HCT116 (cell line): Measurements from ENCODE around the gene TTLL5. TPM values are rescaled to one million over a fixed set of nuclear protein-coding genes. Genes with fewer than 3 reads are reported as not detected.

Experiments used
- ATAC-seq: fragments of 200-7000 bp; cut with Tn5 transposase; 2 replicates; pipeline ENCODE4 v1.9.1; 2020; ENCODE audit warnings: mild to moderate bottlenecking, moderate library complexity
- BruUV-seq: library from RNA; stranded (reverse); fragments of 400-500 nt; replicated peaks from 2 replicates; lab custom pipeline; 2021; lab: Mats Ljungman, UMichigan
- CTCF ChIA-PET: fragments of 300-600 bp; sonication (Branson Sonifier 250); formaldehyde crosslinking; loops from one replicate; lab custom pipeline; 2021; ENCODE audit warnings: antibody characterized with exemption; lab: Charles Lee
- POLR2A ChIA-PET: fragments of 300-600, 350-600 bp; sonication (Branson Sonifier 250); formaldehyde crosslinking; loops from one replicate; lab custom pipeline; 2021; ENCODE audit warnings: antibody characterized with exemption; lab: Charles Lee
- RAD21 ChIA-PET, 2 experiments: fragments of 300-600 bp; sonication (Branson Sonifier 250); formaldehyde crosslinking; loops; one replicate each; lab custom pipeline; 2023; ENCODE audit warnings: low total read pairs in 2 of 2; ENCODE audit not compliant: uncharacterized antibody in 2 of 2, unreplicated experiment in 2 of 2, low non-redundant PET in 1 of 2; lab: Charles Lee
- DNase-seq: peaks from one replicate; pipeline ENCODE4 v3.0.0-alpha.2; 2010; ENCODE audit warnings: low read depth, low spot score
- H2AFZ ChIP-seq: fragments of 200-600 bp; shearing (Covaris generic), sonication (generic); 2 replicates; pipeline ENCODE4 v1.6.1; 2017; ENCODE audit warnings: low read depth, mixed run types, mixed read lengths, antibody characterized with exemption, low read length; ENCODE audit not compliant: poor library complexity, severe bottlenecking
- H3K27ac ChIP-seq: 2 replicates; pipeline ENCODE4 v1.5.1; 2012; ENCODE audit warnings: low read depth, low read length
- H3K27me3 ChIP-seq: fragments of 200-600 bp; sonication (generic); 2 replicates; pipeline ENCODE4 v1.6.1; 2016; ENCODE audit warnings: mixed run types, low read length, mixed read lengths; ENCODE audit not compliant: insufficient read depth
- H3K36me3 ChIP-seq, 2 experiments: fragments of 200-500 bp in 1 of 2; fragments of 200-600 bp in 1 of 2; sonication (Bioruptor generic) in 1 of 2; sonication (generic) in 1 of 2; 2 replicates each; pipeline versions ENCODE4 v1.5.1 to v1.6.1; 2014 to 2016; ENCODE audit warnings: low read length in 2 of 2, inconsistent platforms in 1 of 2, mixed read lengths in 1 of 2, mixed run types in 1 of 2; ENCODE audit not compliant: insufficient read depth in 2 of 2, control insufficient read depth in 1 of 2
- H3K4me1 ChIP-seq, 2 experiments: fragments of 200-600 bp in 1 of 2; sonication (generic) in 1 of 2; 2 replicates each; pipeline versions ENCODE4 v1.5.1 to v1.6.1; 2012 to 2017; ENCODE audit warnings: low read length in 2 of 2, inconsistent platforms in 1 of 2, mild to moderate bottlenecking in 1 of 2, mixed read lengths in 1 of 2, mixed run types in 1 of 2, moderate library complexity in 1 of 2; ENCODE audit not compliant: insufficient read depth in 2 of 2, control insufficient read depth in 1 of 2
- H3K4me2 ChIP-seq: fragments of 200-600 bp; sonication (generic); 2 replicates; pipeline ENCODE4 v1.6.1; 2017; ENCODE audit warnings: mixed run types, low read length, mixed read lengths
- H3K4me3 ChIP-seq, 2 experiments: fragments of 200-600 bp in 1 of 2; sonication (generic) in 1 of 2; replicated peaks in 1 of 2; 2 replicates each; pipeline ENCODE4 v1.5.1; 2011 to 2016; ENCODE audit warnings: low read length in 2 of 2, control low read depth in 1 of 2, low read depth in 1 of 2, mild to moderate bottlenecking in 1 of 2, mixed read lengths in 1 of 2, mixed run types in 1 of 2
- H3K79me2 ChIP-seq: fragments of 200-600 bp; sonication (generic); 2 replicates; pipeline ENCODE4 v1.6.1; 2017; ENCODE audit warnings: mild to moderate bottlenecking, mixed run types, low read length, moderate library complexity, mixed read lengths; ENCODE audit not compliant: insufficient read depth
- H3K9ac ChIP-seq: fragments of 200-600 bp; sonication (generic); 2 replicates; pipeline ENCODE4 v1.6.1; 2016; ENCODE audit warnings: low read length, mixed read lengths
- H3K9me2 ChIP-seq: fragments of 200-600 bp; sonication (generic), shearing (Covaris generic); 2 replicates; pipeline ENCODE4 v1.6.1; 2017; ENCODE audit warnings: mixed run types, mild to moderate bottlenecking, moderate library complexity; ENCODE audit not compliant: insufficient read depth
- H3K9me3 ChIP-seq, 2 experiments: fragments of 200-500 bp in 1 of 2; fragments of 200-600 bp in 1 of 2; sonication (Bioruptor generic) in 1 of 2; sonication (generic) in 1 of 2; 2 replicates each; pipeline ENCODE4 v1.6.1; 2014 to 2017; ENCODE audit warnings: low read length in 2 of 2, mixed read lengths in 2 of 2, inconsistent platforms in 1 of 2, low read depth in 1 of 2, mild to moderate bottlenecking in 1 of 2, mixed run types in 1 of 2, moderate library complexity in 1 of 2; ENCODE audit not compliant: control insufficient read depth in 1 of 2, insufficient read depth in 1 of 2
- H4K20me1 ChIP-seq: fragments of 200-600 bp; sonication (generic), shearing (Covaris generic); 2 replicates; pipeline ENCODE4 v1.6.1; 2017; ENCODE audit warnings: mixed run types, mild to moderate bottlenecking, moderate library complexity; ENCODE audit not compliant: insufficient read depth
- CBX3 ChIP-seq: IDR thresholded peaks from 2 replicates; pipeline ENCODE4 v1.6.1; 2012; ENCODE audit warnings: low read depth
- CEBPB ChIP-seq: IDR thresholded peaks from 2 replicates; pipeline ENCODE4 v1.6.1; 2012; ENCODE audit warnings: low read depth
- ELF1 ChIP-seq: IDR thresholded peaks from 2 replicates; pipeline ENCODE4 v1.6.1; 2012; ENCODE audit warnings: low read depth, borderline replicate concordance
- EZH2 ChIP-seq: fragments of 200-600 bp; sonication (generic); IDR thresholded peaks from 2 replicates; pipeline ENCODE4 v1.6.1; 2017; ENCODE audit warnings: antibody characterized with exemption, mixed run types
- EZH2phosphoT487 ChIP-seq: fragments of 200-600 bp; IDR thresholded peaks from 2 replicates; pipeline ENCODE4 v1.6.1; 2018; ENCODE audit warnings: antibody characterized with exemption, borderline replicate concordance
- FOSL1 ChIP-seq: IDR thresholded peaks from 2 replicates; pipeline ENCODE4 v1.6.1; 2012; ENCODE audit warnings: low read depth
- JUND ChIP-seq: IDR thresholded peaks from 2 replicates; pipeline ENCODE4 v1.6.1; 2012
- POLR2A ChIP-seq: IDR thresholded peaks from 2 replicates; pipeline ENCODE4 v1.7.0; 2011; ENCODE audit warnings: borderline replicate concordance; ENCODE audit not compliant: insufficient read depth, insufficient read length; ENCODE audit errors: extremely low read depth
- POLR2AphosphoS5 ChIP-seq: IDR thresholded peaks from 2 replicates; pipeline ENCODE4 v1.6.1; 2011; ENCODE audit warnings: mild to moderate bottlenecking, low read depth, low read length, moderate library complexity
- SIN3A ChIP-seq: IDR thresholded peaks from 2 replicates; pipeline ENCODE4 v1.6.1; 2012; ENCODE audit warnings: low read depth
- SRF ChIP-seq: IDR thresholded peaks from 2 replicates; pipeline ENCODE4 v1.6.1; 2012; ENCODE audit warnings: low read depth
- intact Hi-C: fragments of 100-400 bp; cut with micrococcal nuclease; formaldehyde crosslinking; loops from 2 replicates; pipeline ENCODE4 v1.10.0; 2022
- total RNA-seq: library from RNA; stranded (reverse); gene quantifications from one replicate; pipeline ENCODE4 v1.2.1, GENCODE V29; 2021; ENCODE audit not compliant: unreplicated experiment
- TF ChIP-seq, protein P1 (sequence below), 3 experiments: fragments of 200-600 bp in 1 of 3; sonication (generic) in 1 of 3; IDR thresholded peaks in 2 of 3; conservative IDR thresholded peaks in 1 of 3; 2 replicates each; pipeline ENCODE4 v1.5.1; 2012 to 2017; ENCODE audit warnings: low read depth in 2 of 3, low read length in 2 of 3, antibody characterized with exemption in 1 of 3, borderline replicate concordance in 1 of 3, control low read depth in 1 of 3, mild to moderate bottlenecking in 1 of 3, mixed read lengths in 1 of 3, mixed run types in 1 of 3, moderate library complexity in 1 of 3; ENCODE audit not compliant: insufficient read depth in 1 of 3
- TF ChIP-seq, protein P2 (sequence below): IDR thresholded peaks from 2 replicates; pipeline ENCODE4 v1.6.1; 2011; ENCODE audit warnings: mild to moderate bottlenecking, low read length, moderate library complexity; ENCODE audit not compliant: insufficient replicate concordance; ENCODE audit errors: extremely low read depth

TTLL5 gene
- total RNA-seq, 1 experiment from 2014 or later: 26.2 TPM

DNA sequence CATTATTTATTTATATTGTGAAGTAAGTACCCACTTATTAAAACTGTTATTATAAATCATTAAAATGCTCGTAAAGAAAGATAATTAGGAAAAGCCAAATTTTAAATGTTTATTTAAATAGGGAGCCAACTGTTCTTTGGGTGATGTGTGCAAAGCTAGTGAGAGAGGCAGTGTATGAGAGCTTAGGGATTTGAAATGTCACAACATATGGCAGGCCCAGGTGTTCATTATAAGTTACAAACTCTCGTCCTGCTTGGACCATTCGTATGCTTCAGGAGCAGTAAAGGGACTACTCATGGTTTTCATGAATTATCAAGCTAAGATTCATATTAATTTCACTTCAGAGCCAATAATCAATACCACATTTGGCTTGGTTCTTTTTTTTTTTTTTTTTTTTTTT lies 166.3 kb downstream of the TTLL5 start (continued):
- TF ChIP-seq EZH2phosphoT487 (no peak), JUND (no peak), CBX3 (no peak), ELF1 (no peak), POLR2A (no peak), EZH2 (no peak), SRF (no peak)
- TF ChIP-seq, protein P1, sequence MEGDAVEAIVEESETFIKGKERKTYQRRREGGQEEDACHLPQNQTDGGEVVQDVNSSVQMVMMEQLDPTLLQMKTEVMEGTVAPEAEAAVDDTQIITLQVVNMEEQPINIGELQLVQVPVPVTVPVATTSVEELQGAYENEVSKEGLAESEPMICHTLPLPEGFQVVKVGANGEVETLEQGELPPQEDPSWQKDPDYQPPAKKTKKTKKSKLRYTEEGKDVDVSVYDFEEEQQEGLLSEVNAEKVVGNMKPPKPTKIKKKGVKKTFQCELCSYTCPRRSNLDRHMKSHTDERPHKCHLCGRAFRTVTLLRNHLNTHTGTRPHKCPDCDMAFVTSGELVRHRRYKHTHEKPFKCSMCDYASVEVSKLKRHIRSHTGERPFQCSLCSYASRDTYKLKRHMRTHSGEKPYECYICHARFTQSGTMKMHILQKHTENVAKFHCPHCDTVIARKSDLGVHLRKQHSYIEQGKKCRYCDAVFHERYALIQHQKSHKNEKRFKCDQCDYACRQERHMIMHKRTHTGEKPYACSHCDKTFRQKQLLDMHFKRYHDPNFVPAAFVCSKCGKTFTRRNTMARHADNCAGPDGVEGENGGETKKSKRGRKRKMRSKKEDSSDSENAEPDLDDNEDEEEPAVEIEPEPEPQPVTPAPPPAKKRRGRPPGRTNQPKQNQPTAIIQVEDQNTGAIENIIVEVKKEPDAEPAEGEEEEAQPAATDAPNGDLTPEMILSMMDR (IDR thresholded peaks at IDR 0.05 in 2 of 3, conservative IDR thresholded peaks at IDR 0.05 in 1 of 3; ENCODE audit: borderline replicate concordance in 1 of 3, insufficient read depth in 1 of 3, low read depth in 2 of 3, low read length in 2 of 3): no peak
- TF ChIP-seq, protein P2, sequence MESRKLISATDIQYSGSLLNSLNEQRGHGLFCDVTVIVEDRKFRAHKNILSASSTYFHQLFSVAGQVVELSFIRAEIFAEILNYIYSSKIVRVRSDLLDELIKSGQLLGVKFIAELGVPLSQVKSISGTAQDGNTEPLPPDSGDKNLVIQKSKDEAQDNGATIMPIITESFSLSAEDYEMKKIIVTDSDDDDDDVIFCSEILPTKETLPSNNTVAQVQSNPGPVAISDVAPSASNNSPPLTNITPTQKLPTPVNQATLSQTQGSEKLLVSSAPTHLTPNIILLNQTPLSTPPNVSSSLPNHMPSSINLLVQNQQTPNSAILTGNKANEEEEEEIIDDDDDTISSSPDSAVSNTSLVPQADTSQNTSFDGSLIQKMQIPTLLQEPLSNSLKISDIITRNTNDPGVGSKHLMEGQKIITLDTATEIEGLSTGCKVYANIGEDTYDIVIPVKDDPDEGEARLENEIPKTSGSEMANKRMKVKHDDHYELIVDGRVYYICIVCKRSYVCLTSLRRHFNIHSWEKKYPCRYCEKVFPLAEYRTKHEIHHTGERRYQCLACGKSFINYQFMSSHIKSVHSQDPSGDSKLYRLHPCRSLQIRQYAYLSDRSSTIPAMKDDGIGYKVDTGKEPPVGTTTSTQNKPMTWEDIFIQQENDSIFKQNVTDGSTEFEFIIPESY: no peak

DNA sequence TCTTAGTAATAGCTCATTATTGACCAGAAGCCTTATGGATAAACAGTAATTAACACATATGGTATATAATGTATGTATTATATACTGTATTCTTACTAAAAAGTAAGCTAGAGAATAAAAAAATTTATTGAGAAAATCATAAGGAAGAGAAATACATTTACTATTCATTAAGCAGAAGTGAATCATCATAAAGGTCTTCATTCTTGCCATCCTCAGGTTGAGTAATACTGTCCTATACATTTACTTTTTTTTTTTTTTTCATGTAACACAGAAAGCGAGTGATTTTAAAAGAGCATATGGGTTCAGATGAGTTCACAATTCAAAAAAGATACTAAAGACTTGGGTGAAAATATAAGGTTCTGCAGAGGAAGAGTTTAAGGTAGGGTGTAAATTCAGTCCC lies 168.3 kb downstream of the TTLL5 start:
- RAD21 ChIA-PET: interaction anchor here in 1 of 2 experiments (0.6 to 0.7 kb wide), 2 partner anchors 31 to 106 kb away, joined by 3 to 5 read pairs; no protein-coding TSS in a partner anchor

More for the DNA sequence above, 168.3 kb downstream of the TTLL5 start:
- Histone ChIP-seq H3K79me2 (no peaks in the 10 kb centered on the region), H3K9me3 (no peaks in the 10 kb centered on the region), H3K4me1 (peaks cover 0 to 4% of the 10 kb centered on the region in 2 experiments; a peak in 1 of 4 replicates), H3K9me2 (no peaks in the 10 kb centered on the region), H3K36me3 (no peaks in the 10 kb centered on the region), H4K20me1 (no peaks in the 10 kb centered on the region), H2AFZ (no peak overlapping the region), H3K27me3 (no peaks in the 10 kb centered on the region), H3K4me3 (no peak overlapping the region), H3K4me2 (no peak overlapping the region), H3K27ac (no peak overlapping the region), H3K9ac (no peak overlapping the region)
- POLR2A ChIA-PET: no interaction called here
- DNase-seq (no peak), ATAC-seq (no peak)
- no TSS peak for BruUV-seq
- intact Hi-C loops: no loop called here
- TF ChIP-seq, protein P1 (IDR thresholded peaks at IDR 0.05 in 2 of 3, conservative IDR thresholded peaks at IDR 0.05 in 1 of 3; ENCODE audit: borderline replicate concordance in 1 of 3, insufficient read depth in 1 of 3, low read depth in 2 of 3, low read length in 2 of 3): no peak
- no peak for TF ChIP-seq POLR2AphosphoS5
- no peak for TF ChIP-seq ELF1
- no peak for TF ChIP-seq FOSL1
- no peak for TF ChIP-seq CEBPB
- no peak for TF ChIP-seq SRF
- no peak for TF ChIP-seq SIN3A
- no peak for TF ChIP-seq POLR2A
- CTCF ChIA-PET: no interaction called here
